ENCODE measurements around the gene MOB3A. TPM values are rescaled to one million over a fixed set of nuclear protein-coding genes. Genes with fewer than 3 reads are reported as not detected.

The MOB3A gene
- total and polyA plus RNA-seq, 10 of the 15 experiments (the other 5 are each of a cell fraction or from before 2014, with no cell fraction given) = 7.5 to 229 (median 79.4) TPM

- Histone ChIP-seq H3K36me3 (ENCODE audit: control insufficient read depth in 2 of 2, insufficient read depth in 2 of 2, low read length in 1 of 2) (peaks cover 12 to 85% of the 10 kb centered on the region in 2 experiments; a peak in 3 of 4 replicates), H2AFZ (ENCODE audit: control insufficient read depth, low read depth, low read length) (no peak overlapping the region), H3K27ac (ENCODE audit: control insufficient read depth, insufficient read depth) (no peak overlapping the region), H3K9me3 (replicated peaks; ENCODE audit: control insufficient read depth, insufficient read depth, low read length) (no peaks in the 10 kb centered on the region), H3K27me3 (replicated peaks in 1 of 2; ENCODE audit: control insufficient read depth in 2 of 2, insufficient read depth in 2 of 2, low read length in 1 of 2) (no peaks in the 10 kb centered on the region), H3K9ac (ENCODE audit: control insufficient read depth, insufficient read depth, low read length) (no peak overlapping the region), H3K4me3 (no peak overlapping the region), H4K20me1 (ENCODE audit: control insufficient read depth, insufficient read depth) (no peaks in the 10 kb centered on the region), H3K4me2 (ENCODE audit: control insufficient read depth, insufficient read depth) (no peak overlapping the region), H3K79me2 (ENCODE audit: control insufficient read depth, insufficient read depth, low read length) (no peaks in the 10 kb centered on the region), H3K4me1 (ENCODE audit: control insufficient read depth, insufficient read depth, low read length) (no peaks in the 10 kb centered on the region)
- ATAC-seq (no peak), DNase-seq (ENCODE audit: low read depth, low spot score) (no peak), FAIRE-seq (no peak)
- SMC1A ChIA-PET (ENCODE audit: uncharacterized antibody, unreplicated experiment) = no interaction called here
- TF ChIP-seq CTCF (IDR thresholded peaks at IDR 0.05 in 2 of 3, conservative IDR thresholded peaks at IDR 0.05 in 1 of 3; ENCODE audit: control insufficient read depth in 2 of 3, extremely low read depth in 1 of 3, insufficient read depth in 1 of 3, low read depth in 3 of 3, low read length in 3 of 3) (no peak), POLR2A (IDR thresholded peaks at IDR 0.05; ENCODE audit: low read depth, low read length) (peak; percentile 42; the same call in 1 of the 2 replicates)
- POLR2A ChIA-PET = interaction anchor here (0.5 kb wide), 1 partner anchor 77 kb away, joined by 4 read pairs; no protein-coding TSS in a partner anchor
- RAD21 ChIA-PET (ENCODE audit: unreplicated experiment) = no interaction called here
- TSS peak; percentile 26 for BruUV-seq (replicated peaks)
- WGBS (ENCODE audit: insufficient coverage, insufficient replicate concordance, low lambda C conversion rate, missing lambda C conversion rate) = 79% methylated on average over 22 of the region's 24 CpGs
- CTCF ChIA-PET = no interaction called here
- intact Hi-C loops (cut with micrococcal nuclease; ENCODE audit: unreplicated experiment) = no loop called here
- in situ Hi-C loops (cut with MboI) = no loop called here
Observed at GRCh38 chr19:2113439-2114211, 17.5 kb upstream of the MOB3A start.

GRCh38 chr19:2112516-2113320 is 16.6 kb upstream of the MOB3A start:
- CTCF ChIA-PET = no interaction called here

More at GRCh38 chr19:2112516-2113320, 16.6 kb upstream of the MOB3A start:
- Histone ChIP-seq H3K4me1 (ENCODE audit: control insufficient read depth, insufficient read depth, low read length) (no peaks in the 10 kb centered on the region), H4K20me1 (ENCODE audit: control insufficient read depth, insufficient read depth) (no peaks in the 10 kb centered on the region), H3K79me2 (ENCODE audit: control insufficient read depth, insufficient read depth, low read length) (no peaks in the 10 kb centered on the region), H3K9me3 (replicated peaks; ENCODE audit: control insufficient read depth, insufficient read depth, low read length) (no peaks in the 10 kb centered on the region), H3K27ac (ENCODE audit: control insufficient read depth, insufficient read depth) (no peak overlapping the region), H3K27me3 (replicated peaks in 1 of 2; ENCODE audit: control insufficient read depth in 2 of 2, insufficient read depth in 2 of 2, low read length in 1 of 2) (no peaks in the 10 kb centered on the region), H3K36me3 (ENCODE audit: control insufficient read depth in 2 of 2, insufficient read depth in 2 of 2, low read length in 1 of 2) (peaks cover 14 to 82% of the 10 kb centered on the region in 2 experiments; a peak in 3 of 4 replicates), H3K9ac (ENCODE audit: control insufficient read depth, insufficient read depth, low read length) (no peak overlapping the region), H3K4me3 (no peak overlapping the region), H2AFZ (ENCODE audit: control insufficient read depth, low read depth, low read length) (no peak overlapping the region), H3K4me2 (ENCODE audit: control insufficient read depth, insufficient read depth) (no peak overlapping the region)
- RAD21 ChIA-PET (ENCODE audit: unreplicated experiment) = no interaction called here
- 86% methylated on average over 17 of the region's 23 CpGs for WGBS (ENCODE audit: insufficient coverage, insufficient replicate concordance, low lambda C conversion rate, missing lambda C conversion rate)
- in situ Hi-C loops (cut with MboI) (no loop called here), intact Hi-C loops (cut with micrococcal nuclease; ENCODE audit: unreplicated experiment) (no loop called here)
- POLR2A ChIA-PET = no interaction called here
- ATAC-seq (no peak), FAIRE-seq (no peak), DNase-seq (ENCODE audit: low read depth, low spot score) (no peak)
- no TSS peak for BruUV-seq (replicated peaks)
- TF ChIP-seq POLR2A (IDR thresholded peaks at IDR 0.05; ENCODE audit: low read depth, low read length) (peak; percentile 38; the same call in 1 of the 2 replicates), RUNX3 (IDR thresholded peaks at IDR 0.05; ENCODE audit: low read length) (peak; percentile 21; the same call in 1 of the 2 replicates), NKRF (conservative IDR thresholded peaks at IDR 0.05) (no peak)
- SMC1A ChIA-PET (ENCODE audit: uncharacterized antibody, unreplicated experiment) = no interaction called here

All from GM12878 (cell line).